HT-29 (cell line): ENCODE data around the gene RGS4. TPM values are rescaled to one million over a fixed set of nuclear protein-coding genes. Genes with fewer than 3 reads are reported as not detected.

Source experiments
- DNase-seq: peaks from one replicate; pipeline ENCODE4 v3.0.0-alpha.2; 2015; ENCODE audit warnings: low spot score
- total RNA-seq: library from RNA; depleted of rRNA; stranded (reverse); fragments of >200 nt; shearing (Covaris generic); gene quantifications from 2 replicates; pipeline ENCODE4 v1.2.3, GENCODE V29; 2014; rRNA removed

RGS4 gene
- total RNA-seq, 1 experiment from 2014 or later: not detected

- DNase-seq: no peak
These were observed 33.4 kb downstream of the RGS4 start for GRCh38 chr1:163102590-163102989.

GRCh38 chr1:163104385-163105099 lies 35.4 kb downstream of the RGS4 start:
- DNase-seq: no peak

- DNase-seq: no peak
These were observed 37.3 kb downstream of the RGS4 start for GRCh38 chr1:163106364-163106987.

GRCh38 chr1:163107655-163108054 lies 38.5 kb downstream of the RGS4 start:
- no peak for DNase-seq

- DNase-seq: no peak
These were observed 46.7 kb downstream of the RGS4 start for GRCh38 chr1:163115887-163116286.

GRCh38 chr1:163119707-163120106 lies 50.5 kb downstream of the RGS4 start:
- DNase-seq: no peak

GRCh38 chr1:163120372-163120771 lies 51.2 kb downstream of the RGS4 start:
- no peak for DNase-seq

- no peak for DNase-seq
These were observed 55.7 kb downstream of the RGS4 start for GRCh38 chr1:163124812-163125211.

Other genes starting within 250 kb of the RGS4 start
- 0.29 TPM in 1 of 2 replicates, not detected in the other for gene CCDC190, start 208.2 kb upstream of the RGS4 start, total RNA-seq
- 1.7 TPM in 1 of 2 replicates, not detected in the other for gene RGS5, start 133.6 kb downstream of the RGS4 start, total RNA-seq